ENCODE data around the gene ATF7. TPM values are rescaled to one million over a fixed set of nuclear protein-coding genes. Genes with fewer than 3 reads are reported as not detected.
"Not testable (repeated sequence)": the region's sequence is repeated elsewhere in the genome, so short reads cannot be mapped to it uniquely, and the experiment has no call there.

Gene ATF7
- polyA plus RNA-seq, 3 donors, result 38.8 to 47.9 (median 39.0) TPM

DNA sequence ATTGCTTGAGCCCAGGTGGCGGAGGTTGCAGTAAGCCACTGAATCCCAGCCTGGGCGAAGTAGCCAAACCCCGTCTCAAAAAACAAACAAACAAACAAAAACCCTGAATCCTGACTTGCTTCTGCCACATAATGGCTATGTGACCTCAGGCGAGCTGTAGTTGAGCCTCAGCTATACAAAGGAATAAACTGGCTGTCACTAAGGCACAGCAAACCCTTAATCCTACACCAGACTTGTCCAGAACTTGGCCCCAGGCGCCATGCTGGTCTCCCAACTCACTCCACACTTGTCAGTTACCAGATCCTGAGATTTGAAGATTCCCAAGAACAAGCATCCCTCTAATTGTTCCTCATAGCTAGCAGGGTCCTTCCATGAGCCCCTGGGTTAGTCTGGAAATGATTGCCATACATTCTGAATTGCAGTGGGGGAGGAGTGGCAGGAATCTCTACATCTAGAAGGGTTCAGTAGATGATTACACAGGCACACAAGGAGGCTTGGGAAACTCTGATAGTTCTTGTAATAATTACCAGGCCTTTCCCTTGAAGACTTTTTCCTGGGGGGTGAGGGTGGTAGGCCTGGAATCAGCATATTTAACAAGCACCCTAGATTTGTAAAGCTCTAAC lies 136.8 kb downstream of the ATF7 start:
- DNase-seq (ENCODE audit: low read depth in 3 of 3, low spot score in 2 of 3), result no peak

DNA sequence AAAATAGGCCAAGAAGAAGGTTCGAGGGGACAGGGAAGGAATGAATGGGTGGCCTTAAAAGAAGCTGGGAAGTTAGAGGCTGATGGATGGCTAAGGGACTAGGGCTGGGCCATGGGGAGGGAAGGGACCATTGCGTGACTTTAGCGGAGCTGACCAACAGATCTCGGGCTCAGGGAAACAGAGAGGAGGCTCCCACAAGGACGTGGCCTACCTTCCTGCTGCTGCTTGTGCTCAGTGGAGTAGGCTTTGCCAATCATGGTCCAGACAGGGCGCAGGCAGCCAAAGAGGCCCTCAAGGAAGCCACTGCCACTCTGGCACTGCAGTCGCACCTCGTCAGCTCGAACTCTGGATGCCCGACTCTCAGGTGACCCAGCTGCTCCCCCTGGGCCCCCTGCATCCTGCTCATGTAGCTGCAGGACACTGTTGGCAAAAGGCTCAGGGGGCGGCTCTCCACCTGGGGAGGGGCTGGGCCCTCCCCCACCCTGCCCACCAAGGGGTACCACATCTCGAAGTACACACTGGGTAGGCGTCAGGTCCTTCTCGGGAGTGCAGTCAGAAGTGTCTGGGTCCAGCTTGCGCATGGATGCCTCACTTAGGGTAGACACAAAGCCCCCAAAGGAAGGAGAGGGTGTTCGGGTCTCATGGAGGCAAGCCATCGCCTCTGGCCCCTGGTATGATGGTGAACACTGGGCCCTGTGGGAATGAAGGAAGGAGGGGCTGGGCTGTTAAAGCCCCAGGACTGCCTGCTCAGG lies 139.3 kb downstream of the ATF7 start:
- DNase-seq (ENCODE audit: low read depth in 3 of 3, low spot score in 2 of 3), result no peak

DNA sequence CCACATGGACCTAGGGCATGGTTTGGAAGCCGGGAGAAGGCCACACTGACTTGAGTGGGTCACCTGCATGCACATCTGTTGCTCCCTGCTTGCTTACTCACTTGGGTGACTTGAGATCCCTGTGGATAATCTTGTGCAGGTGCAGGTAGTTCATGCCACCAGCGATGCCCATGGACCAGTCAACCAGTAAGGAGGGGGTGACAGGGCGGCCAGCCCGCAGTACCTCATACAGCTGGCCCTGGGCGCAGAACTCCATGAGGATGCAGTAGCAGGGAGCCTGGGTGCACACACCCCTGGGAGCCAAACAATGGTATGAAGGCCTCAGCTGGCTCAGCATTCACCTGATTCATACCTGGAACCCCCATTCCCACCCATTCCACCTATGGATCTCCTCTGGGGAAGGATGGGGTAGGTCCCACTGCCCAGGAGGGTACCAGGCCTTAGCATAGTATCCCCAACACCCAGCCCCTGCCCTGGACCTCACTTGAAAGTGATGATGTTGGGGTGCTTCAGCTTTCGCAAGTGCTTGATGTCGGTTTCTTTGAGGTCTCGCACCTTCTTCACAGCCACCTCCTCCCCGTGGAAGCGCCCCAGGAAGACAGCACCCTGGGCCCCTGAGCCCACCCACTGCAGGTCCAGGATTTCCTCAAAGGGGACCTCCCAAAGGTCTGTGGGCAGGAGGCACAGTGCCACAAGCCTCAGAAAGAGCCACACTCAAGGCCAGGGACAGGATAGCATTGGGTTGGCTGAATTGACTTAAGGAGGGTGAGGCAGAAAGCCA lies 140.0 kb downstream of the ATF7 start:
- DNase-seq (ENCODE audit: low read depth in 3 of 3, low spot score in 2 of 3), result no peak

DNA sequence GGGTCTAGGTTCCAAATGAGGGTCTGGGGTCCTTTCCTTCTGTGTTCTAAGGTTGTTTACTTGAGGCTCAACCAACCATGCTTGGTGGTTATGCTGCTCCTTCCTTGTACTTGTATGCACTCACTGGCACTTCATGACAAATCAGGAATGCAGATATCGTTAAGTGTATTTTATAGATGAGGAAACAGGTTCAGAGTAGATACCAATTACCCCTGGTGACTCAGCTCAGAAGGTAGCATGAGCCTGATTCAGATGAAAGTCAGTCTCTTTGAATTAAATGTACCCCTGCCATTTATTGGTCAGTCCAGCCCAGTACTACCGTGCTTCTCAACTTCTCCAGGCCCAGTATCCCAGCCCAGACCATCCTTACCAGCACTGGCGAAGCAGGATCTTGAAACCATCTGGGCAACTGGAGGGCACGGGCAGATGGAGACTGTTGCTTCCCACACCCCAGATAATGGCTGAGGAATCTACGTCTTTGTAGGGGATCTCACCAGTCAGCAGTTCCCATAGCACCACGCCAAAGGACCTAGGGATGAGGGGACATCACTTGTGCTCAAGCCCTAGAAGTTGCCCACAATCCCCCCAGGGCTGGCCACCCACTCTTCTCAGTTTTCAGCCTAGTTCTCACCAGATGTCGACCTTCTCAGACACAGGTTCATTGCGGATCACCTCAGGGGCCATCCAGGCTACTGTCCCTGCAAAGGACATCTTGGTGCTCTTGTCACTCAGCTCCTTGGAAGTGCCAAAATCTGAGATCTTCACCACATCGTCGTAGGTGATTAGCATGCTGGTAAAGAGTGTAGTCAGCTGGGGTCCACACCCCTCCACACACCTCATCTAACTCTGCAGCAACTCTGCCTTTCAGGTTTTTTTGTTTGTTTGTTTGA lies 141.3 kb downstream of the ATF7 start:
- no peak for DNase-seq (ENCODE audit: low read depth in 3 of 3, low spot score in 2 of 3)

DNA sequence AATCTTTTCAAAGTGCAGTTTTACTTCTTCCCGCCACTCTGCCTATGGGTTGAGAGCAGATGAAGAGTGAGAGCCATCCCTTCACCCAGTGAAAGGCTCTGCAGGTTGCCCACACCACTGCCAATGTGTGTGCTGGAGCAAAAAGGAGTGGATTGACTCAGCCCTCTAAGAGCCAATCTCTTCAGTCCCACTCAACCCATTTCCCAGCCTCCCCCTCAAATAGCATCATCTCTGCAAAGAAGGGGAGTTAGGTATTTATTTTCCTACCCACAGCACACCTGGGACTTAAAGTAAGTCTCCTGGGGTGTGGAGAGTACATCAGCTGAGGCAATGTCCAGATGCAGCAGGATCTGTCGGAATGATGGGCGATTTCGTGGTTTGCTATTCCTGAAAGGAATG lies 142.2 kb downstream of the ATF7 start:
- DNase-seq (ENCODE audit: low read depth in 3 of 3, low spot score in 2 of 3), result no peak

DNA sequence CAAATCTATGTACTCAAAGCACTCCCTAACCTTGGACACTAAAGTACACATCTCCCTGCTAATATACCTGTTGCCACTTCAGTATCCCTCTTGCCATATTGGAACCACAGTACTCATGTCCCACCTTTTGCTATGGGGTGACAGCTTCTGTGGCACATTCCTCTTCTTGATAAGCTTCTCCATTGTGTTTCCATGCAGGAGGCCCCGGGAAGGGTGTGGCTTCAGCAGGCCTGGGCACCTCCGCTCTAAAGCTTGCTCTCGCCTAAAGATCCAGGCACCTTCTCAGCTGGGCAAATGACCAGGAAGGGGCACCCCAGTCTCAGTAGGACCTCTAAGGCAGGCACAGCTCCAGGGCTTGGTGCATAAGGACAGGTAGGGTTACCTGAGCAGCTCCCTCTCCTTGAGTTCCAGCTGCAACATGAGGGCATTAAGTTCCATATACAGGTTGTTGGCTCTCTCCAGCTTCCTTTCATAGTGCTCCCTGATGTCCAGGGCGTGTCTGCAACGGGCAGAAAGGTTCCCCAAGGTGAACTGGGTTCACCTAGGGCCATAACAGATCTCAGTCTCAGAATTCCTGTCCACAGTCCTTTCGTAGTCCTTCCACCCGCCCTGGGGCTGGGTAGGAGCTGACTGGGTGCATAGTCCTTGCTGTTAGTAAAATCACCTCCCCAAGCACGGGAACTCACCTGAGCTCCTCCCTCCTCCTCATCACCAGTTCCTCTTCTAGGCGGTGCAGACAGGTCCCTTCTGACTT lies 142.8 kb downstream of the ATF7 start:
- no peak for DNase-seq (ENCODE audit: low read depth in 3 of 3, low spot score in 2 of 3)

DNA sequence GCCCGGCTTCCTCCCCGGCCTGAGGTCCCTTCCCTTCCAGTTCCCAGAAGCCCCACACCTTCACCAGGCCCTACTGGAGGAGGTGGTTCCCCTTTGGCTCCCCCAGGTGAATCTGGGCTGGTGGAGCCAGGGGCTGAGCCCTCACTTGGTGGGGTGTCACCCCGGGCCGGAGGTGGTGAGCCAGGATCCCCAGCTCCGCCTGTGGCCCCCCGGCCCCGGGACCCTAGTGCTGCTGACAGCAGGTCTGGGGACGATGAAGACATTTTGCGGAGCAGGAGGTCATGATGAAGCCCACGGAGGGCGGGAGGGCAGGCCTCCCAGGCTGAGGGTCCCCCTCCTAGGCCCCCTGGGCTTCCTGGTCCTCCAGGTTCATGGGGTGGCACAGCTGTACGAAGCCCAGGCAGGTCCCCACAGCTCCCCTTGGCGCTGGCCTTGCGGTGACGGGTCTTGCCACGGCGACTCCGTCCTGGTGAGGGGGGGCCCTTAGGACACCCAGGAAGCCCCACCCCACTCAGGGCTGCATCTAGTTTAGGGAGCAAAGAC lies 143.5 kb downstream of the ATF7 start:
- no peak for DNase-seq (ENCODE audit: low read depth in 3 of 3, low spot score in 2 of 3)

DNA sequence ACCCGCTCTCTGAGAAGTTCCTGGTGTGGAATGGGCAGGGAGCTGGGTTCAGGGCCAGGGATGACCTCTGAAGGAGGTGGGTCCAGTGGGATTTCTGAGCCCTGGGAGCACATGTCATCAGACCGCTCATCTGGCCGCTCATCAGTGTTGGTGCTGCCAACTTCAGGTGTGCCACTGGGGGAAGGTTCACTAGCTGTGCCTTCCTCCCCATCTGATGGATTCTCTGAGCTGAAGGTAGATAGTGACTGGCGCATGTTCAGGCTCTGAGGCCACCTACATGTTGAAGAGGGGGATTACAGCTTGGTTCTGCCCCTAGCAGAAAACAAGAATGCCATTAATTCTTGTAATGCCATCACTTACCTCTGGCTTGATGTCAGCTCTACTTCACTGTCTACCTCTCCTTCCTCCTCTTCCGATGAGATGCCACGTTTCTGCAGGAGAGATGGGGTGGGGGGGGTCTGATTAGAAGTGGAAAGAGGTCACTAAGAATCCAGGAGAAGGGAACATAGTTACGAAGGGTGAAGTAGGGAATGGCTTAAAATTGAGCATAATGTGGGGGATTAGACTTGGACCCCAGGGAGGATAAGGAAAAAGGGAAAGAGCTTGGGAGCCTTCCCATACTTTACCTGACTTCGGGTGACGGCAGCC lies 144.1 kb downstream of the ATF7 start:
- DNase-seq (ENCODE audit: low read depth in 3 of 3, low spot score in 2 of 3), result no peak

DNA sequence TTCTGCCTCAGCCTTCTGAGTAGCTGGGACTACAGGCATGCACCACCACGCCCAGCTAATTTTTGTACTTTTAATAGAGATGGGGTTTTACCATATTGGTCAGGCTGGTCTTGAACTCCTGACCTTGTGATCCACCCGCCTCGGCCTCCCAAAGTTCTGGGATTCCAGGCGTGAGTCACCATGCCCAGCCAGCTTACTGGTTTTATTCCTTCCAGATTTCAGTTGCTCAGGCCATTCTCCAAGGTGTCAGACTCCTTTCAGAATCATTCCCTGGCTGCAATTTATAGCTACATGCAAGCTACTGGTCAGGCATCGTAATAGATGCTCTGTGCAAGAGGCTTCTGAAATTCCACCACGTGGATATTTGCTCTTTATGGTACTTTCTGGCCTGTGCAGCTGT lies 144.7 kb downstream of the ATF7 start:
- DNase-seq (ENCODE audit: low read depth in 3 of 3, low spot score in 2 of 3), result not testable (repeated sequence)

DNA sequence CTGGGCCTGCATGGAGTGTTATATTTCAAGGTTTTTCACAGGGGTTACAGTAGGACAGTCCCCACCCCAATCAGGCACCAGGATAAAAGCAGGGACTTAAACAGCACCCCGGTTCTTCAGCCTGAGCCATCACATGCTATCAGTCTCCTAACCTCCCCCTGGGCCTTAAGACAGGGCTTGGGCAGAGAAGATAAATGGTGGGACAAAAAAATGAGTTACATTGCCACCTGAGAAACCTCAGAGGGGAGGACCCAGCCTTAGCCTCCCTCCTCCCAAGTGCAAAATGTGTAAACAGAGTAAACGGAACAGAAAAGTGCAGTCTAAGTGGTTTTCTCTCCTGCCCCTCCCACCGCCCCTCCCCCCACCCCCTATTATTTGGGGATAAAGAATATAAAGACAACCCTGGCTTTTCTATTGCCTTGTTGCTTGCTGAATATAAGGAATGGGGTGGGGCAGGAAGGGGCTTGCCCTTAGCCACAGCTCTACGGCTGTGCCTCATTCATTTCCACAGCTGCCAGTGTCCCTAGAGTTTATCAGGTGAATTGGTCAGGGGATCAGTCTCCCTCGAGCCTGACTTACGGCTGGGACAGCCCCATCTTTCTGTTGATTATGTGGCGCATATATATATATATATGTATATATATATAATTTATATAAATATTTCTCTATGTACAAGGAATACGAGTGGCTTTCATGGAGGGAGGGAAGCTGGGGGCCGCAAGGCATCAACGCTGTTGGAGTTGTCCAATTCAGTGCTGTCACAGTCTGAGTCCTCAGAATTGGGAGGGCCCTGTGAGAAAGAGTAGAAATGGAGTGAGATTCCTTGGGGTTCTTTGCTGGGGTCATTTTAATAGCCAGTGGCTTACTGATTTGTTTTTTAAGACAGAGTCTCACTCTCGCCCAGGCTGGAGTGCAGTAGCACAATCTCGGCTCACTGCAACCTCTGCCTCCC lies 145.4 kb downstream of the ATF7 start:
- DNase-seq (ENCODE audit: low read depth in 3 of 3, low spot score in 2 of 3), result no peak

DNA sequence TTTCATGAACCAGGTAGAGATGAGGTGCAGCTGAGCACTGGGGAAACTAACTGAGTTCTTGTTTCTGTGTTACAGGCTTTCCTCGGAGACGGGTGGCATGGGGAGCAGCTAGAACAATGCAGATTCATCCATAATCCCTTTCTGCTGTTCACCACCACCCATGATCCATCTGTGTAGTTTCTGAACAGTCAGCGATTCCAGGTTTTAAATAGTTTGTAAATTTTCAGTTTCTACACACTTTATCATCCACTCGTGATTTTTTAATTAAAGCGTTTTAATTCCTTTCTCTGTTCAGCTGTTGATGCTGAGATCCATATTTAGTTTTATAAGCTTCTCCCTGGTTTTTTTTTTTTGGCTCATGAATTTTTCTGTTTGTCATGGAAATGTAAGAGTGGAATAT lies 146.9 kb downstream of the ATF7 start:
- DNase-seq (ENCODE audit: low read depth in 3 of 3, low spot score in 2 of 3), result no peak

DNA sequence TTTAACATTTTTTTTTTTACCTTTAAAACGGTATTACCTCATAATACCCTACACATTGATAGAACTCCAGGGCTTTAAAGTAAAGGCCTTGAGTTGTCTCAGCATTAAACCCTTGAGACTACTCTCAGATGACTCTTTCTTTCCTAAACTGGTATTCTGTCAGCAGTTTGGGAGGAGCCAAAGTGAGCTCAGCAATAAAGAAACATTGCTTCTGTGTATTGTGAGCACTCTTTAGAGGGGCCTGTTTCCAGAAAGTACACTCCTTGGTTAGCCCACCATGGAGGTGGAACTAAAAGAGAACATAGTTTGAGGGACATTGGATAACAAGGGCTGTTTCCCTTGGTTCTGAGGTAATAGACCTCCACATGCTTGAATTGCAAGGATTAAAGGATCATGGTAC lies 147.3 kb downstream of the ATF7 start:
- DNase-seq (ENCODE audit: low read depth in 3 of 3, low spot score in 2 of 3), result no peak

DNA sequence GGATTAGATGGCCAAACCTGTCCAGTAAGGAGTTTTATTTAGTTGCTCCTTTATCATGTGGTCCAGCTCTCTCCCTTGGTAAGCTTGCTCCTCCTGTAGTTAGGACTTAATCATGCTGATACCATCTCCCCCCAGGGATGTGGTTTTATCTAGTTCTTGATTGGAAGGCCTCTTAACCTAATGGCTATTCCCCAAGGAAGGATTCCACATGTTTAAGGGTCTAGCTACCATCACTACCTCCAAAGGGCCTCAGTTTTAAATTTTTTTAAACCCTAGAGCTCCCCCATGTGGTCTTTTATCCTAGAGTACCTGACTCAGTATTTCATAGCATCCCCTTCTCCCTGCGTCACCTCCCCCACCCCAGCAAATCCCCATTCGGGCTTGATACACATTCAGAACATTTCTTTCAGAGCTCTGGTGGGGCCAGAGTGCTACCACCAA lies 149.4 kb downstream of the ATF7 start:
- DNase-seq (ENCODE audit: low read depth in 3 of 3, low spot score in 2 of 3), result no peak

DNA sequence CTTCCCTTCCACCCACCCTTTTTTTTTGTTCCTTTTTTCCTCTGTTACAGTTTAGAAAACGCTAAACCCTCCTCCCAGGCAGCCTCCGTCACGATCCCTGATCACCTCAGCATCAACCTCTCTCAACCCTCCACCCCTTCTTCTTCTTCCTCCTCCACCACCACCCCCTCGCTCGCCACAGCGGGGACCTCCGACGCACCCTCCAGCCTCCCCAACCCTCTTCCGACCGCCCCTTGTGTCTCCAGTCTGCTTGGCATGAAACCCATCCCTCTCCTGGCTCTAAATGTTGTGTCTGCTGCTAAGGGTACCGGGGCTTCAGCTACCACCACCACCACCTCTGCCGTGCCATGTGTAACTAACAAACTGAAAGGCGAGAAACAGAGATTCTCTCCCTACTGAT lies 151.4 kb downstream of the ATF7 start:
- DNase-seq (ENCODE audit: low read depth in 3 of 3, low spot score in 2 of 3), result no peak

DNA sequence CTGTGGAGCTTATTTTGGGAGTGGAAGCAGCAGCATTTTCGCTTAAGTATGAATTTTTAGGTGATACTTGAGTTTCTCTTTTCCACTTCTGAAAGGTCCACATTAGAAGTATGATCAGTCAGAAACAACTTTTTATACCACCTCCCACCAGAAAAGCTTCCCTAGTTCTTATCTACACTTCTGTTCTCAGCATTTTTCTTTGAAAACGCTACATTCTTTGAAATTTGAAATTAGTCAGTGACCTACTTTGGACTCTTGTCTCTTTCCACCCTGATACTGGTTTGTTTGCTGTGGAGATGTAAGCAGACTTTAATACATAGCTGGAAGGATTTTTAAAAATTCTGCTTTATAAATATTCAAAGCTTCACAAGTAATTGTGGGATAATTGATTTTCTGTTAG lies 152.1 kb downstream of the ATF7 start:
- DNase-seq (ENCODE audit: low read depth in 3 of 3, low spot score in 2 of 3), result no peak

DNA sequence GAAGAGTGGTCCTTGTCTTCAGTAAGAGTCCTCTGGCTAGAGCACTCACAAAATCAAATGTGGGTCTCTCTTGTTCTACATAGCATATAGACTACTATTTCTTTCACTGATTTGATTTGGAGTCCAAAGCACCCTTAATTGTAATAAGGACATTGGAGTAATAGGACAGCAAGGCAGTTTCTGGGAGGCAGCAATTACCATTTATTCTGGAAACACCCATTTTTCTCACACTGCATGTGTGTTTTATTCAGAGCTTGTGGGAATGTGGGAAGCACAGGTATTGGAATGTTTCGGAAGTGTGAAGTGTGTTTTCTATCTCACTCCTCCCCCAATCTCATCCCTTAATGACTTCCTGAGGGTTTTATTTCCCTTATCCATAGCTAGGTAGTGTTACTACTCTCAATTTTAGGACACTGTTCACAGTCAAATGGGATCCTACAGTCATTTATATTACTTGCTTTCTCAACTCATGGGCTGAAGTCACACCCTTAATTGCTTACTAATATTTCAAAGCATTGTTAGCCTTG lies 154.1 kb downstream of the ATF7 start:
- no peak for DNase-seq (ENCODE audit: low read depth in 3 of 3, low spot score in 2 of 3)

DNA sequence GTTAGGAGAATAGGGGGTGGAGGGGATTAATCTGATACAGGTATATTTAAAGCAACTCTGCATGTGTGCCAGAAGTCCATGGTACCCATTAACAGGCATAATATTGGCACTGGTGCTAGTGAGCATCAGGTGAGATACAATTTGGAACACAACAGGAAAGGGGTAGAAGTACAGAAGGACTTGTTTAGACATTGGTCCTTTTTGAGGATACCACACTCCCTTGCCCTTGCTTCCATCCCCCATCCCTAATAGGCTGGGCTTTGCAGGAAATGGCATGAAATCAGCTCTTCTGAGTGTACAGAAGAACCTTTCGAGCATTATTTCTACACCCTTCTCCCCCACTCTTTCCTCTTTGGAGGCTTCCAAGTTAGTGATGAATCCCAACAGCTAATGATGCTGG lies 157.9 kb downstream of the ATF7 start:
- no peak for DNase-seq (ENCODE audit: low read depth in 3 of 3, low spot score in 2 of 3)

DNA sequence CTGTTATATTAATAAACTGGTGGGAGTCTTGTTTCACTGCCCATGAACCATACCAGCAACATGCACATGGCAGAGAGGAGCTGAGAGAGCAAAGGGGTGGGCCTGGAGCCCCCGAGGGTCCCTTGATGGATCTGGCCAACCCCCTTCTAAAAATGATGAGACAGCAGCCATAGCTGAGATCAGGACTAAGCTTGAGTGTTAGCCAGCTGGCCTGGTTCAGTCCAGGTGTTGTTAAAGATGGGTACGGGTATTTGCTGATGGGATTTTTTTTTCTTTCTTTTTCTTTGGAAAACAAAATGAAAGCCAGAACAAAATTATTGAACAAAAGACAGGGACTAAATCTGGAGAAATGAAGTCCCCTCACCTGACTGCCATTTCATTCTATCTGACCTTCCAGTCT lies 158.3 kb downstream of the ATF7 start:
- no peak for DNase-seq (ENCODE audit: low read depth in 3 of 3, low spot score in 2 of 3)
